Epidermal melanocyte (primary cell): ENCODE results near the gene HNRNPL.

Source experiments
- DNase-seq: peaks from one replicate; pipeline ENCODE4 v3.0.0; 2011; ENCODE audit warnings: low spot score; ENCODE audit not compliant: insufficient read length

The HNRNPL gene

DNA sequence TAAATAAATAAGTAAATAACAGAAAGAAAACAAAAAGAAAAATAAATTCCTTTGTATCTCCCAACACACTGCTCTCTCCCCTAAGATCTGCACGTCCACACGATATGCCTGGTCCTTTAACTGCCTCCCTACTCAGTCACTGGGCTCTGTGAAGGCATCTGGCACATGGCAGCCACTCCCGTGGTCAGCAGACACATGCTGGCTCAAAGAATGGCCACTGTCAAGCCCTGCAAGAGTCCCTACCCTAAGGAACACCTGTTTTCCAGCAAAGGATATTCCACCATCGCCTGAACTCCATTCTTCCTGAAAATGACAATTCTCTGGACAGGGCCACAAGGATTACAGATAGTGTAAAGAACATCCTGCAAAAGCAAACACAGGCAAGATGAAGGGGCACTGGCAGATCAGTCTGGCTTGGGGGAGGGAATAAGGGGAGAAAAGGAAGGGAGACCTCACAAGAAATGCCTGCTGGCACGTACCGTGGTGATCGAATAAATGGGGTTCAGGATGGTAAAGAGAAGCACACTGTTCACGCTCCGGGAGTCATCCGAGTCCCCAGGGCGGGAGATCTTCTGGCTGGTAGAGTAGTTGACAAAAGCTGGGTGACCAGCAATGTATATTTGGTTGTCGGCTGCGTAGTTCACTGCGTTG is 4.3 kb downstream of the HNRNPL start:
- DNase-seq, result no peak

GRCh38 chr19:38844093-38844686 is 5.6 kb downstream of the HNRNPL start:
- DNase-seq, result no peak

- DNase-seq, result no peak
Measured at GRCh38 chr19:38843175-38843758, 6.5 kb downstream of the HNRNPL start.

- DNase-seq, result no peak
Measured at GRCh38 chr19:38842439-38843174, 7.2 kb downstream of the HNRNPL start.

DNA sequence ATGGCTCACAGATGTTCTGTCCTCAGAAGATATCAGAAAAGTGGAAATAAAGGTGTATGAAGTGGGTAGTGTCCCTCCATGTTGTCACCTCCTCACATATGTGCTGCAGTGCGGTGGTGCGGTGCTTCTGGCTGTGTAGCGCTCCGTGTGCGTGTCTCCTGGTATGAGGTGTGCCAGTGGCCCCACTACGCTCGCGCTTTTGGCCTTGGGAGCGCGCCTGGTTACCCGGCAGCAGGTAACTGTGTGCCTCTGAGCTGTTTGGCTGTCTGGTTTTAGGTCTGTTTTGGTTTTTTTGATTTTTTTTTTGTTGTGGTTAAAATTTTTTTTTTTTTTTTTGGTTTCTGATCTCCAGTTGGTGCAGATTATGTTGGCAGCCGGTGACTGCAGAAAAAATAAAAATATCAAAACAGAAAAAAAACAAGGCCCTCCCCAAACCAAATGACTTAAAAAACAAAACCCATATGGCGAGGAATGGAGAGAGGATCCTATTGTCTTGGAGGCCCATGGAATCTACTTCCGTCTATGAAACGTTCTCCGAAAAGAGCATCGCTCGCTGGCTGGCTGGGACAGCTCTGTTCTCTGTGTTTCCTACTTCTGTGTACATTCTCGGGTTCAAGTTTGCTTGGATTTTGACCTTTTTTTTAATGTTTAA is 7.9 kb downstream of the HNRNPL start:
- DNase-seq, result no peak

- no peak for DNase-seq
Measured at GRCh38 chr19:38841180-38841766, 8.5 kb downstream of the HNRNPL start.

GRCh38 chr19:38840583-38840968 is 9.2 kb downstream of the HNRNPL start:
- no peak for DNase-seq

DNA sequence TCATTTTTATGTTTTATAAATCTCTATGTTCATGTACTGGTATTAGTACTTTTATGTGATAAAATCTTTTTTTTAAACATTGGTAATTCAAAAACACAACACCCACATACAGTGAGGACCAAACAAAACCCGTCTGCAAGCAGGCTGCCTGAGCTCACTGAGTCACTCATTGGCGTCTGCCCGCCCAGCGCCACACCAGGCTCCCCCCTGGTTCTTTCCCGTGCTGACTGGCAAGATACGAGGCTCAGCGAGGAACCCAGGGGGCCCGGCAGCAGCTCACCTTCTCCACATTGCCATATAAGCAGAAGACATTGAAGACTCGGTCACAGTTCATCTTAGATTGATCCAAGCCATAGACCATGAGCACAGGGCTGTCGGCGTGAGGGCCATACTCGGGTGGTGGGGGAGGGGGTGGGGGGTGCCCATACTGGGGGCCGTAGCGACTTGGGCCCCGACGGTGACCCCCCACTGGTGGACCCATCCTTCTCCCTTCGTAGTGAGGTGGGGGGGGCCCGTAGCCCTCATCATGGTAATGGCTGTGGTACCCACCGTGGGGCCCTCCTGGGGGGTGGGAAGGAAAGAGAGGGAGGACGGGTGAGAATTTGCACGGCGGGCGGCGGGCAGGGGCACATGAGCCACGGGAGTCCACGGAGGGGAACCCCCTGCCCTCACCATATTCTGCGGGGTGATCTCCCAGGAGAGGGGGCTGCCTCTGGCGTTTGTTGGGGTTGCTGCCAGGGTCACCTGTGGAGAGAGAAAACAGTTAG is 9.8 kb downstream of the HNRNPL start:
- DNase-seq, result no peak

DNA sequence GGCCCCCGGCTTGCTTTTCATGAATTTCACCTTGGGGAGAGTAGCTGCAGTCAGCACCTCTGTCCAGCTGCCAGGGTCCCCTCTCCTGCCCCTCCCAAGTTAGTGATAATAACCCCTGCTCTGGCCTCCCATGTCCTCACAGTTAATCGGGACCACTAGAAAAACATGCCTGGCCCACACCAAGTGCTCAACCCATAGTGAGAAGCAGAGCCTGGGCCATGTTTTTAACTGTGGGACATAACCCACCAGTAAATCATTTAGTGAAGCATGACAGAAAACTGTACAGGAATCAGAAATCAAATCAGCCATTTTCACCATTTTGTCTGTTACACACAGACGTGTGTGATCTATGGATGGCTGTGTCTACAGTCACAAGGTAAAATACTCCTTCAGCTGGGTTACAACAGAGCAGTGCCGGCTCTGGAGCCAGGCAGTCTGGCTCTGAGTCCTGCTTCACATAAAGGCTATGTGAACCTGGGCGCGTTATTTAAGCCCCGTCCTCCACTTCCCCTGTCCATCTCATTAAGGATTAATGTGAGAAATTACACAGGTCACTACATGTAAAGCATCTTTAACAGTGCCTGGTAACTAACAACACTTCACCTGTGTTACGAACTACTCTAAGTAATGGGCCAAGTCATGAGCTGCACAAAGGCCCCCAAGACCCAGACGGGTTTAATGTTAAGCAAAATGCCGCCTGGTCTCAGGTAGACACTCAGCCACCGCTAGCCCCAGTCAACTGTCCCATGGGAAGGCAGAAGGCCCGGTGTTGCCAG is 10.6 kb downstream of the HNRNPL start:
- no peak for DNase-seq

GRCh38 chr19:38838208-38838985 is 11.4 kb downstream of the HNRNPL start:
- no peak for DNase-seq

- no peak for DNase-seq
Measured at GRCh38 chr19:38837656-38838121, 12.1 kb downstream of the HNRNPL start.

DNA sequence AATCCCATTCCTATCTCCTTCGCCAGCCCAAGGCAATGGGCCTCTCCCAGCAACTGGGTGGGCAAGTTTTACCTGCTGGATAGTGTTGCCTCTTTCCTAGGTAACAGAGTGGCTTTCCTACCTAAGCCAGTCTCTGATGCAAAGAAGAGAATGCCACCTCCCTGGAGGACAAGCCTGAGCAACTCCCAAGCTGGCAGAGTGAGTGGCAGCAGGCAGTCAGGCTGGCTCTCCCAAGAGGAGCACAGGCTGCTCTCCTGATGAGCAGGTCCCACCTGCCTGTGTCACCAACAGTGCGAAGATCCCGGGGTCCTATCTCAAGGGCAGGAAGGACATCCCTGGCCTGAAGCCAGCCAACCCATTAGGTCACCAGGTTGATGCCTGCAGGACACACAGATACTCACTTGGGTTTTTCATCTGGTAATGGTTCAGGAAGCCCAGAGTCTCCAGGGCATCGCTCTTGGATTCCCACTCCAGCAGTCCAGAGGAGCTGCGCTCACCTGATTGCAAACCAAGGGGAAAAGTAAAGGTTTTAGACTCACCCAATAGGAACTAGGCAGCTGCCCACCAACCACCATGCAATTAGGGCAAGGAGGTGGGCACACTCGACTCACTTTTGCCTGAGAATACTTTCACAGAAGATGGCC is 12.7 kb downstream of the HNRNPL start:
- DNase-seq, result no peak

- DNase-seq, result no peak
Measured at GRCh38 chr19:38836159-38836982, 13.4 kb downstream of the HNRNPL start.

GRCh38 chr19:38834590-38834989 is 15.2 kb downstream of the HNRNPL start:
- no peak for DNase-seq

DNA sequence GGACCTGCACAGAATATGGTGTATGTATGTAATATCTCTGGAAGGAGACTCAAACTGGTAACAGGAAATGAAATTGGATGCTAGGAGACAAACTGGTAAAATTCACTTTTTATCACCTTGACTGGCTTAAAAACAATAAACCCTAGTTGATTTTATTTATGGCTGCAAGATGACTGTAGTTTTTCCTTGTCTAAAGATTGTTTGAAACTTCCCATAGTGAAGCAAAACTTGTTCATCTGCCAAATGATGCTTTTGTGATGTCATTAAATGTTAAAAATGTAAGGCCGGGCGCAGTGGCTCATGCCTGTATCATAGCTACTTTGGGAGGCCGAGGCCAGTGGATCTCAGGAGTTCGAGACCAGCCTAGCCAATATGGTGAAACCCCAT is 15.7 kb downstream of the HNRNPL start:
- DNase-seq, result no peak

DNA sequence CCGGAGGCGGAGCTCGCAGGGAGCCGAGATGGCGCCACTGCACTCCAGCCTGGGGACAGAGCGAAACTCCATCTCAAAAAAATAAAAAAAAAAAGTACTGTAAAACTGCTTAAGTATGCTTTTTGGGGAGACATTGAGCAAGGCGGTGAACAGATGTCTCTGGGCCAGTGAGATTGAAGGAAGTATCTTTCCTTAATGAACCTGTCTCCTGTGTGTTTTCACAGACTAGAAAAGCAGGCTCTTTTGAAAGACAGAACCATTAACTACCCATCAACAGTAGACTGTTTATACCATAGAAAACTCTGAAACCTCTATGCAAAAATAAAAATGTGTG is 16.7 kb downstream of the HNRNPL start:
- no peak for DNase-seq

- peak; percentile 72 for DNase-seq
Measured at GRCh38 chr19:38831142-38831605, 18.6 kb downstream of the HNRNPL start.
